Gastrocnemius medialis (tissue), 4 donors: ENCODE measurements around the gene RNF115.

Experiments used
- CTCF ChIP-seq, 5 experiments: fragments of 450-650 bp in 3 of 5; fragments of 200-600 bp in 2 of 5; sonication (generic) in 2 of 5; IDR thresholded peaks in 4 of 5; conservative IDR thresholded peaks in 1 of 5; 1 replicate in 4 of 5; 2 replicates in 1 of 5; pipeline ENCODE4 v1.5.1; 2016 to 2019; ENCODE audit warnings: antibody characterized with exemption in 5 of 5, mild to moderate bottlenecking in 3 of 5, moderate library complexity in 3 of 5
- POLR2A ChIP-seq, 2 donors: fragments of 450-650 bp; IDR thresholded peaks; one replicate each; pipeline ENCODE4 v1.6.1; 2017; ENCODE audit warnings: antibody characterized with exemption in 2 of 2, mild to moderate bottlenecking in 2 of 2, moderate library complexity in 2 of 2

- no peak for TF ChIP-seq CTCF (IDR thresholded peaks at IDR 0.05 in 4 of 5, conservative IDR thresholded peaks at IDR 0.05 in 1 of 5)
- no peak for TF ChIP-seq POLR2A (IDR thresholded peaks at IDR 0.05)
Observed at GRCh38 chr1:145773423-145773822, 50.5 kb downstream of the RNF115 start.
